ENCODE results near the gene PPP4R4. TPM values are rescaled to one million over a fixed set of nuclear protein-coding genes. Genes with fewer than 3 reads are reported as not detected.

Gene PPP4R4
- total and polyA plus RNA-seq, 2 of the 4 experiments (the other 2 are of a cell fraction): 0.17 to 0.36 TPM

GRCh38 chr14:94125659-94126418, 48.3 kb upstream of the PPP4R4 start:
- TF ChIP-seq RAD21 (IDR thresholded peaks at IDR 0.05; ENCODE audit: low read length) (no peak), RCOR1 (IDR thresholded peaks at IDR 0.05; ENCODE audit: insufficient replicate concordance, low read length) (no peak), CEBPB (IDR thresholded peaks at IDR 0.05; ENCODE audit: low read depth, low read length) (no peak), NFE2L2 (IDR thresholded peaks at IDR 0.05; ENCODE audit: low read depth, low read length) (no peak), POLR2A (IDR thresholded peaks at IDR 0.05; ENCODE audit: low read depth, low read length) (no peak), RFX5 (IDR thresholded peaks at IDR 0.05; ENCODE audit: low read depth, low read length) (no peak), BHLHE40 (IDR thresholded peaks at IDR 0.05; ENCODE audit: low read depth, low read length) (no peak), FOS (IDR thresholded peaks at IDR 0.05; ENCODE audit: low read depth, low read length) (no peak), MAFK (IDR thresholded peaks at IDR 0.05; ENCODE audit: low read depth, low read length) (no peak), MXI1 (IDR thresholded peaks at IDR 0.05; ENCODE audit: borderline replicate concordance, low read depth, low read length) (no peak)
- peak overlapping the region; percentile 57 for H2AK9ac ChIP-seq (replicated peaks; ENCODE audit: low read depth, low read length, poor library complexity)
- no peak overlapping the region for H2BK15ac ChIP-seq (ENCODE audit: low read depth, low read length)
- no peak overlapping the region for H3K27ac ChIP-seq (ENCODE audit: insufficient read depth, low read length)
- no peak overlapping the region for H2BK120ac ChIP-seq (ENCODE audit: low read depth, low read length)
- H4K5ac ChIP-seq (ENCODE audit: low read depth, low read length): no peak overlapping the region
- dilution Hi-C loops (cut with HindIII; ENCODE audit: low sequenced_read_pairs, unreplicated experiment) (no loop called here), in situ Hi-C loops (cut with MboI; ENCODE audit: low sequenced_read_pairs) (no loop called here), intact Hi-C loops (cut with micrococcal nuclease) (no loop called here)
- no peak overlapping the region for H3K56ac ChIP-seq (ENCODE audit: extremely low read depth, insufficient read depth, low read length)
- no peak overlapping the region for H3K4me3 ChIP-seq (ENCODE audit: insufficient read depth, low read depth, low read length)
- H3K14ac ChIP-seq (replicated peaks; ENCODE audit: low read depth, low read length): no peak overlapping the region
- H2AK5ac ChIP-seq (ENCODE audit: low read depth, low read length): no peak overlapping the region
- no TSS peak for BruUV-seq (replicated peaks)
- no peaks in the 10 kb centered on the region for H3K9me3 ChIP-seq (ENCODE audit: control insufficient read depth, insufficient read depth, low read length)
- no CpG with 5 or more reads among the region's 6 CpGs for WGBS, 2 experiments (ENCODE audit: extremely low coverage in 2 of 2, insufficient read length in 1 of 2)
- ATAC-seq (ENCODE audit: low read depth) (no peak), DNase-seq (no peak)
- peaks cover 12% of the 10 kb centered on the region for H3K36me3 ChIP-seq (ENCODE audit: control insufficient read depth, insufficient read depth, low read length)
- no peak overlapping the region for H2BK5ac ChIP-seq (ENCODE audit: low read depth, low read length, poor library complexity, severe bottlenecking)
- H4K20me1 ChIP-seq (ENCODE audit: insufficient read depth, low read length): no peaks in the 10 kb centered on the region
- no peak overlapping the region for H3K18ac ChIP-seq (ENCODE audit: low read depth, low read length)
- no peak overlapping the region for H2BK20ac ChIP-seq (ENCODE audit: low read depth, low read length)
- ChIA-PET CTCF (interaction anchor here (0.6 to 1.7 kb wide), 2 partner anchors 11 to 76 kb away, joined by 3 to 5 read pairs; no protein-coding TSS in a partner anchor), POLR2A (ENCODE audit: unreplicated experiment) (no interaction called here)
- peaks cover 10% of the 10 kb centered on the region; the same call in 1 of the 2 replicates for H3K9me1 ChIP-seq (ENCODE audit: insufficient read depth, low read length)
- H3K27me3 ChIP-seq (ENCODE audit: control insufficient read depth, insufficient read depth, low read length): no peaks in the 10 kb centered on the region
- no peak overlapping the region for H3K4me2 ChIP-seq (ENCODE audit: low read depth, low read length)
- peaks cover 16% of the 10 kb centered on the region for H3K4me1 ChIP-seq (ENCODE audit: control insufficient read depth, insufficient read depth, low read length)
- no peak overlapping the region for H3K9ac ChIP-seq (ENCODE audit: low read depth, low read length)
- peaks cover 0 to 14% of the 10 kb centered on the region in 2 experiments; a peak in 1 of 4 replicates for H3K79me1 ChIP-seq (ENCODE audit: low read depth in 1 of 2, low read length in 2 of 2)
- H2AFZ ChIP-seq (replicated peaks; ENCODE audit: low read length, poor library complexity): no peak overlapping the region
- H4K91ac ChIP-seq (ENCODE audit: insufficient read depth, low read depth, low read length): no peak overlapping the region
- H3K23ac ChIP-seq (ENCODE audit: low read depth, low read length): no peak overlapping the region
- no peak overlapping the region for H4K8ac ChIP-seq (ENCODE audit: low read depth in 2 of 2, low read length in 2 of 2)
- H3K4ac ChIP-seq (ENCODE audit: low read depth, low read length): no peak overlapping the region

Measured in IMR-90 (cell line).